Measurements from ENCODE around the gene PPP1R9B.
A peak's percentile ranks its signal among the peaks of the same experiment; 100 is the strongest.

The PPP1R9B gene

DNA sequence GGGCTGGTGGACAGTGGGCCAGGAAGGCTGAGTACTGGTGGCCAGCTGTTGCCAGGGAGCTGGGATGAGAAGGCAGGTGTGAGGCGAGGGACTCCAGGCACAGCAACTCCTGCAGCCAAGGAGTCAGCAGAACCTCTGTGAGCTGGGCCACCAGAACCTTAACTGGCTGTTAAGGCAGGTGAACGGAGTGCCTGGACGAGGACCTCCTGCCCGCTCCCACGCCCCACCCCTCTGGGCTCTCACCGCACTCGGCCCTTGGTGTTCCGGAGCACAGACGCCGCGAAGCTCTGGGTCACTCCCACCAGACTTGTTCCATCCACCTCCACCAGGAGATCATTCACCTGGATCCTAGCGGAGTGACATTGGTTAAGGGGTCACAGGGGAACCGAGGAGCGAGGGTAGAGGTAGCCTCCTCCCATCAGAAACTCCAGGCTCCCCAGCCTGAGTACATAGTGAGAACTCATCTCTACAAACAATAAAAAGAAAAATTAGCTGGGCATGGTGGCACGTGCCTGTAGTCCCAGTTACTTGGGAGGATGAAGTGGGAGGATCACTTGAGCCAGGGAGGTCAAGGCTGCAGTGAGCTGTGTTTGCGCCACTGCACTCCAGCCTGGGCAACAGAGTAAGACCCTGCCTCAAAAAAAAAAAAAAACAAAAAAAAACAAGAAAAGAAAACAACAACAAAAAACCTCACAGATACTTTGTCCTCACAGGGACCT is 9.3 kb downstream of the PPP1R9B start:
- no peak for ATAC-seq
- no peak for TF ChIP-seq ZNF8 (CRISPR knock-in tag; IDR thresholded peaks at IDR 0.05)
- no peak for TF ChIP-seq CREB5 (CRISPR knock-in tag; IDR thresholded peaks at IDR 0.05; ENCODE audit: low read depth)
- no peak for TF ChIP-seq ZFP30 (CRISPR knock-in tag; IDR thresholded peaks at IDR 0.05)
- TF ChIP-seq PPARA (CRISPR knock-in tag; IDR thresholded peaks at IDR 0.05; ENCODE audit: borderline replicate concordance): no peak

DNA sequence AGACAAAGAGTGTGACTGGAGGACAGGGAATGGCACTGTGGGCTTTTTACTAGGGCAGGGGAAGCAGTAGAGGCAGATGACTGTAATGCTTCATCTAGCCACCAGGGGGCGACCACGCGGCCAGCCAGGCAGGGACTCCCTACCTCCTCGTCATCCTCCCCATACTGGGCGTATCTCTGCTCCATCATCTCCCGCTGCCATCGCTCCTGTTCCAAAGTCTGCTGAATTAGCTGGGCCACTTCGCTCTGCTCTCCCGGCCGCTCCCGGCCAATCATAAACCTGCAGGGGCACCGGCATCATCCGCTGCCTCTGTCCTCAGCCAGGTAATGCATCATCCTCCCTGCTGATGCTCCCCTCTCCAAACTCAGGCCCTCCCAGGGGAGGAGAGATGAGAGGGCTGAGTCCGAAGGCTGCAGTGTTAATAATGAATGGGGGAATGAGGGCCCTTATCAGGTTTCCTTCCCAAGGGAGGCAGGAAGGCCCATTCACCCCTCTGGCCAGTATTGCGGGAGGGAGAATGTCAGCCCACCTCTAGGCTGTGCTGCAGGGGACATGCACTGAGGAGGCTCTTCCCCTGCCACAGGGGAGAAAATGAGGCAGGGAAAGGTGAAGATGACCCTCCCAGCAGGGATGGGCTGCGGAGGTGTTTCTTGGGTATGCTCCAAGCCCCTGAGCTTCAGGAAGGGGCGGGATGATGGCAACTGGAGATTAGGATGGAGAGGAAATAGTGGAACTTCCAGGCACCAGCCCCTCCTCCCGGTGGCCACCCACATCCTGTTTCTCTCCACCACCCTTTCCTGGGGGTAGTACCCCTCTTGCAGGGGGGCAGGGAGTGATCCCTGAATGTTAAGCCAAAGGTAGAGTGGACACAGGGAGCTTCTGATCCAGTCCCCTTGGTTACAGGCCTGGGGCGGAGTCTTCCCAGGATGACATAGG is 10.3 kb downstream of the PPP1R9B start:
- TF ChIP-seq GLIS3 (CRISPR knock-in tag; IDR thresholded peaks at IDR 0.05): no peak
- TF ChIP-seq ARNTL (CRISPR knock-in tag; IDR thresholded peaks at IDR 0.05; ENCODE audit: borderline replicate concordance, low read depth): no peak
- no peak for TF ChIP-seq RARB (CRISPR knock-in tag; IDR thresholded peaks at IDR 0.05)
- TF ChIP-seq PPARA (CRISPR knock-in tag; IDR thresholded peaks at IDR 0.05; ENCODE audit: borderline replicate concordance): no peak
- no peak for TF ChIP-seq ISL1 (CRISPR knock-in tag; IDR thresholded peaks at IDR 0.05)
- no peak for TF ChIP-seq CREB5 (CRISPR knock-in tag; IDR thresholded peaks at IDR 0.05; ENCODE audit: low read depth)
- no peak for TF ChIP-seq ZNF565 (CRISPR knock-in tag; conservative IDR thresholded peaks at IDR 0.05; ENCODE audit: low read depth)
- TF ChIP-seq ZC3H10 (CRISPR knock-in tag; IDR thresholded peaks at IDR 0.05): no peak
- TF ChIP-seq ZFP3 (CRISPR knock-in tag; IDR thresholded peaks at IDR 0.05): no peak
- TF ChIP-seq BACH2 (CRISPR knock-in tag; IDR thresholded peaks at IDR 0.05; ENCODE audit: borderline replicate concordance): no peak

DNA sequence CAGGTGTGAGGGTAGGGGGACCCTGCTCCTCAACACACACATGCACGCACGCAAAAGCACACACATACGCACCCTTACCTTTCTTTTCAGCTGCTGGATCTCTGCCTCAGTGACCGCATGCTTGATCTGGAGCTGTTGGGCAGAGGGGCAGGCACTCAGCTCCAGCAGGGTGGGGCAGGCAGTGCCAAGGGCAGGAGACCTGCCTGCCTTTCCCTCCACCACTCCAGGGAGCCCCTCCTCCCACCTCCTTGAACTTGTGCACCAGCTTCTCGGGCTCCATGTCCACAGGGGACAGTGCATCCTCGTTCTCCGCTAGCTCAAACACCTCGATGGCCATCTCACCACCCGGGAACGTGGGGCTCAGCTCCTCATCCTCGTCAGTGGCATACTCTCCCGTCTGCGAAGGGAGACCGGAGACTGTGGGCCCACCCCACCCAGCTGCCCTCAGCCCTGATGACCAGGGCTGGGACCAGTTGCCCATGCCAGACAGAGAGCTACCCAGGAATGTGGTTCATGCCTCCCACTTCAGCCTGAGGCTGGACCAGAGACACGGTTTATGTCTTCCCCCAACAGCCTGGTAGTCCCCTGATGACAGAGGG is 11.2 kb downstream of the PPP1R9B start:
- ATAC-seq: no peak
- no peak for TF ChIP-seq ZFP3 (CRISPR knock-in tag; IDR thresholded peaks at IDR 0.05)

More for the DNA sequence above, 10.3 kb downstream of the PPP1R9B start:
- peak; percentile 90 for ATAC-seq

GRCh38 chr17:50137042-50137441 is 13.4 kb downstream of the PPP1R9B start:
- no peak for TF ChIP-seq ZNF565 (CRISPR knock-in tag; conservative IDR thresholded peaks at IDR 0.05; ENCODE audit: low read depth)
- TF ChIP-seq ESRRG (CRISPR knock-in tag; IDR thresholded peaks at IDR 0.05): no peak
- TF ChIP-seq ZFP3 (CRISPR knock-in tag; IDR thresholded peaks at IDR 0.05): no peak
- no peak for ATAC-seq

- ATAC-seq: no peak
- TF ChIP-seq ZFP30 (CRISPR knock-in tag; IDR thresholded peaks at IDR 0.05): no peak
These were observed 14.3 kb downstream of the PPP1R9B start for GRCh38 chr17:50136096-50136687.

- ATAC-seq: no peak
- TF ChIP-seq, protein P1, sequence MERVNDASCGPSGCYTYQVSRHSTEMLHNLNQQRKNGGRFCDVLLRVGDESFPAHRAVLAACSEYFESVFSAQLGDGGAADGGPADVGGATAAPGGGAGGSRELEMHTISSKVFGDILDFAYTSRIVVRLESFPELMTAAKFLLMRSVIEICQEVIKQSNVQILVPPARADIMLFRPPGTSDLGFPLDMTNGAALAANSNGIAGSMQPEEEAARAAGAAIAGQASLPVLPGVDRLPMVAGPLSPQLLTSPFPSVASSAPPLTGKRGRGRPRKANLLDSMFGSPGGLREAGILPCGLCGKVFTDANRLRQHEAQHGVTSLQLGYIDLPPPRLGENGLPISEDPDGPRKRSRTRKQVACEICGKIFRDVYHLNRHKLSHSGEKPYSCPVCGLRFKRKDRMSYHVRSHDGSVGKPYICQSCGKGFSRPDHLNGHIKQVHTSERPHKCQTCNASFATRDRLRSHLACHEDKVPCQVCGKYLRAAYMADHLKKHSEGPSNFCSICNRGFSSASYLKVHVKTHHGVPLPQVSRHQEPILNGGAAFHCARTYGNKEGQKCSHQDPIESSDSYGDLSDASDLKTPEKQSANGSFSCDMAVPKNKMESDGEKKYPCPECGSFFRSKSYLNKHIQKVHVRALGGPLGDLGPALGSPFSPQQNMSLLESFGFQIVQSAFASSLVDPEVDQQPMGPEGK (CRISPR knock-in tag; IDR thresholded peaks at IDR 0.05; ENCODE audit: borderline replicate concordance): no peak
- TF ChIP-seq, protein P2, sequence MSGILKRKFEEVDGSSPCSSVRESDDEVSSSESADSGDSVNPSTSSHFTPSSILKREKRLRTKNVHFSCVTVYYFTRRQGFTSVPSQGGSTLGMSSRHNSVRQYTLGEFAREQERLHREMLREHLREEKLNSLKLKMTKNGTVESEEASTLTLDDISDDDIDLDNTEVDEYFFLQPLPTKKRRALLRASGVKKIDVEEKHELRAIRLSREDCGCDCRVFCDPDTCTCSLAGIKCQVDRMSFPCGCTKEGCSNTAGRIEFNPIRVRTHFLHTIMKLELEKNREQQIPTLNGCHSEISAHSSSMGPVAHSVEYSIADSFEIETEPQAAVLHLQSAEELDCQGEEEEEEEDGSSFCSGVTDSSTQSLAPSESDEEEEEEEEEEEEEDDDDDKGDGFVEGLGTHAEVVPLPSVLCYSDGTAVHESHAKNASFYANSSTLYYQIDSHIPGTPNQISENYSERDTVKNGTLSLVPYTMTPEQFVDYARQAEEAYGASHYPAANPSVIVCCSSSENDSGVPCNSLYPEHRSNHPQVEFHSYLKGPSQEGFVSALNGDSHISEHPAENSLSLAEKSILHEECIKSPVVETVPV (CRISPR knock-in tag; IDR thresholded peaks at IDR 0.05): no peak
- TF ChIP-seq ZC3H10 (CRISPR knock-in tag; IDR thresholded peaks at IDR 0.05) (no peak), ESRRG (CRISPR knock-in tag; IDR thresholded peaks at IDR 0.05) (no peak), POU6F1 (CRISPR knock-in tag; IDR thresholded peaks at IDR 0.05; ENCODE audit: borderline replicate concordance, low read depth) (no peak), TCF4 (CRISPR knock-in tag; IDR thresholded peaks at IDR 0.05; ENCODE audit: borderline replicate concordance) (no peak), ARNTL (CRISPR knock-in tag; IDR thresholded peaks at IDR 0.05; ENCODE audit: borderline replicate concordance, low read depth) (no peak)
These were observed 15.0 kb downstream of the PPP1R9B start for GRCh38 chr17:50135316-50136095.

All from SK-N-SH treated with all-trans-retinoic acid at 6 μM for 48 hours (cell line).